Mesothelial cell of epicardium (in vitro differentiated cells): ENCODE measurements around the gene RDH14. TPM values are rescaled to one million over a fixed set of nuclear protein-coding genes. Genes with fewer than 3 reads are reported as not detected.

Experiments used
- DNase-seq, 2 experiments: peaks; one replicate each; pipeline ENCODE4 v3.0.0; 2021; ENCODE audit warnings: low spot score in 2 of 2; ENCODE audit not compliant: unreplicated experiment in 2 of 2
- H3K27ac Mint-ChIP-seq: 2 replicates; pipeline ENCODE4 v1.8.0; 2021; ENCODE audit warnings: mixed read lengths
- H3K27me3 Mint-ChIP-seq: 2 replicates; pipeline ENCODE4 v1.8.0; 2021; ENCODE audit warnings: low read depth, mixed read lengths
- H3K36me3 Mint-ChIP-seq: 2 replicates; pipeline ENCODE4 v1.8.0; 2021; ENCODE audit warnings: mixed read lengths
- H3K4me1 Mint-ChIP-seq: 2 replicates; pipeline ENCODE4 v1.8.0; 2021; ENCODE audit warnings: mixed read lengths
- H3K4me3 Mint-ChIP-seq: 2 replicates; pipeline ENCODE4 v1.8.0; 2021; ENCODE audit warnings: mild to moderate bottlenecking, moderate library complexity, mixed read lengths
- H3K9me3 Mint-ChIP-seq: 2 replicates; pipeline ENCODE4 v1.8.0; 2021; ENCODE audit warnings: mixed read lengths
- CTCF ChIP-seq: fragments of 200-600 bp; sonication (generic); IDR thresholded peaks from one replicate; pipeline ENCODE4 v1.5.0; 2021; ENCODE audit warnings: antibody characterized with exemption; ENCODE audit not compliant: unreplicated experiment
- total RNA-seq: library from RNA; stranded (reverse); gene quantifications from 3 replicates; pipeline ENCODE4 v1.2.1, GENCODE V29; 2021

RDH14 gene
- total RNA-seq, 1 donor from 2014 or later: 22.3 TPM

- Mint-ChIP-seq H3K4me3 (no peak overlapping the region), H3K9me3 (peaks cover 3% of the 10 kb centered on the region), H3K4me1 (peaks cover 4% of the 10 kb centered on the region), H3K27ac (no peak overlapping the region), H3K36me3 (no peaks in the 10 kb centered on the region), H3K27me3 (no peaks in the 10 kb centered on the region)
- no peak for TF ChIP-seq CTCF
- DNase-seq: no peak
These were observed 54.6 kb downstream of the RDH14 start for GRCh38 chr2:18505703-18506341.

Other genes with a start within 250 kb of the RDH14 start
- 0.29 TPM in 1 of 3 replicates, not detected in the others for gene NT5C1B, start 28.9 kb upstream of the RDH14 start, total RNA-seq